IMR-90 (cell line): ENCODE results near the gene DMD.

Source experiments
- BHLHE40 ChIP-seq: fragments of 150-350 bp; IDR thresholded peaks from 2 replicates; pipeline ENCODE4 v1.6.1; 2016; ENCODE audit warnings: mild to moderate bottlenecking, low read depth, low read length
- CEBPB ChIP-seq: IDR thresholded peaks from 2 replicates; pipeline ENCODE4 v1.6.1; 2012; ENCODE audit warnings: low read depth, low read length, improper control_type of control experiment
- CHD1 ChIP-seq: IDR thresholded peaks from 2 replicates; pipeline ENCODE4 v1.6.1; 2012; ENCODE audit warnings: low read depth, low read length, improper control_type of control experiment
- CTCF ChIP-seq: conservative IDR thresholded peaks from 2 replicates; pipeline ENCODE4 v1.5.1; 2012; ENCODE audit warnings: mild to moderate bottlenecking, low read depth, low read length, improper control_type of control experiment
- ELK1 ChIP-seq: fragments of 150-350 bp; IDR thresholded peaks from 2 replicates; pipeline ENCODE4 v1.6.1; 2016; ENCODE audit warnings: low read depth, mild to moderate bottlenecking, low read length, moderate library complexity, borderline replicate concordance
- MXI1 ChIP-seq: IDR thresholded peaks from 2 replicates; pipeline ENCODE4 v1.6.1; 2012; ENCODE audit warnings: low read depth, mild to moderate bottlenecking, low read length, moderate library complexity, borderline replicate concordance
- POLR2A ChIP-seq: IDR thresholded peaks from 2 replicates; pipeline ENCODE4 v1.6.1; 2012; ENCODE audit warnings: mild to moderate bottlenecking, low read depth, low read length
- RAD21 ChIP-seq: IDR thresholded peaks from 2 replicates; pipeline ENCODE4 v1.6.1; 2012; ENCODE audit warnings: low read length, improper control_type of control experiment
- RCOR1 ChIP-seq: IDR thresholded peaks from 2 replicates; pipeline ENCODE4 v1.6.1; 2012; ENCODE audit warnings: mild to moderate bottlenecking, low read length, improper control_type of control experiment; ENCODE audit not compliant: insufficient replicate concordance
- SMC3 ChIP-seq: fragments of 150-350 bp; IDR thresholded peaks from 2 replicates; pipeline ENCODE4 v1.6.1; 2016; ENCODE audit warnings: low read depth, mild to moderate bottlenecking, antibody characterized with exemption, low read length, moderate library complexity
- USF2 ChIP-seq: fragments of 150-350 bp; IDR thresholded peaks from 2 replicates; pipeline ENCODE4 v1.6.1; 2017; ENCODE audit warnings: mild to moderate bottlenecking, antibody characterized with exemption, low read length, low read depth

- TF ChIP-seq CTCF (no peak), BHLHE40 (no peak), POLR2A (no peak), ELK1 (no peak), RAD21 (no peak), RCOR1 (no peak), SMC3 (no peak), MXI1 (no peak), USF2 (no peak), CHD1 (no peak), CEBPB (no peak)
Measured at GRCh38 chrX:32873786-32874185, 337.6 kb downstream of the DMD start.
